NK-92 (cell line): ENCODE data around the gene SAMM50.

ENCODE experiments used
- DNase-seq: peaks from one replicate; lab custom pipeline; 2025; ENCODE audit not compliant: unreplicated experiment; lab: John Stamatoyannopoulos, UW

SAMM50 gene

DNA sequence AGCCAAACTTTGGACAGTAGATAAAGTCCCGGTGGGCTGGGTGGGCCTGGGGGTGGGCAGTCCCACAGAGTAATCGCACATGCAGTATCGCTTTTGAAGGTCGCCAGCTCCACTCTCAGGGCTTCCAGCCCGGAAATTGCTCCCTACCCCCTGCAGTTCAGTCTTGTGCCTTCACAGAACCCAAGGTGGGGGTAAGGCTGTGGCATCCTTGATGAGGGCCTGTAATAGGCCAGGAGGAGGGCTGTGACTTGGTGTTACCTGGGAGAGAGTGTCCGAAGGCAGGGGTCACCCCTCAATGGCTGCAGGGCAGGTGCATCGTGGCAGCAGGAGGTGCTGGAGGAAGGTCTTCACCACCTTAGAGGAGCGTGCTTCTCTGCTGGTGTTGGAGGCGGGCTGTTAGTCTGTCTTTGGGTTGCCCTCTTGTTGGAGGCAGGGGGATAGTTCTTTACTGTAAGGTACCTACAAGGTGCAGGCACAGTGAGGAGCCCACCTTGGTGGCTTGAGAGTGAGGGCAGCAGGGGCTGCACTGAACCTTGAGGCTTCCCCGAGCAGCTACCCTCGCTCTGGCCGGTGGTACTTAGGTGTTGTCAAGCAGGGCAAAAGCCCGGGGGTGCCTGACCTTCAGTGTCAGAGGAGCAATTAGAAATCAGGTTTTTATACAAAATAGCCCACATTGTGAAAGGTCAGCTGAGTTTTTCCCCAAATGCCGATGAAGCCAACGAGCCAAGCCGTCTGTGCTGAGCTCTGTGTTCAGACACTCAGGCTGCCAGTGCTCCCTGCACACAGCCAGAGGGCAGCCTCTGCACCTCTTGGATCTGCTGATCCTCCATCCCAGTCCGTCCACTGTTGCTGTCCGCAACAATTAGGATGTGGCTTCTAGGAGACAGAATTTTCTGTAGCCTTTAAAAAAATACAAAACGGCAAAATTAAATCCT is 21.9 kb downstream of the SAMM50 start:
- no peak for DNase-seq

- DNase-seq: no peak
These were observed 23.3 kb downstream of the SAMM50 start for GRCh38 chr22:43978558-43978957.

GRCh38 chr22:43980579-43980978 is 25.3 kb downstream of the SAMM50 start:
- DNase-seq: no peak

- no peak for DNase-seq
These were observed 25.8 kb downstream of the SAMM50 start for GRCh38 chr22:43980996-43981395.

GRCh38 chr22:43983808-43984207 is 28.6 kb downstream of the SAMM50 start:
- no peak for DNase-seq

- no peak for DNase-seq
These were observed 30.3 kb downstream of the SAMM50 start for GRCh38 chr22:43985532-43985931.

DNA sequence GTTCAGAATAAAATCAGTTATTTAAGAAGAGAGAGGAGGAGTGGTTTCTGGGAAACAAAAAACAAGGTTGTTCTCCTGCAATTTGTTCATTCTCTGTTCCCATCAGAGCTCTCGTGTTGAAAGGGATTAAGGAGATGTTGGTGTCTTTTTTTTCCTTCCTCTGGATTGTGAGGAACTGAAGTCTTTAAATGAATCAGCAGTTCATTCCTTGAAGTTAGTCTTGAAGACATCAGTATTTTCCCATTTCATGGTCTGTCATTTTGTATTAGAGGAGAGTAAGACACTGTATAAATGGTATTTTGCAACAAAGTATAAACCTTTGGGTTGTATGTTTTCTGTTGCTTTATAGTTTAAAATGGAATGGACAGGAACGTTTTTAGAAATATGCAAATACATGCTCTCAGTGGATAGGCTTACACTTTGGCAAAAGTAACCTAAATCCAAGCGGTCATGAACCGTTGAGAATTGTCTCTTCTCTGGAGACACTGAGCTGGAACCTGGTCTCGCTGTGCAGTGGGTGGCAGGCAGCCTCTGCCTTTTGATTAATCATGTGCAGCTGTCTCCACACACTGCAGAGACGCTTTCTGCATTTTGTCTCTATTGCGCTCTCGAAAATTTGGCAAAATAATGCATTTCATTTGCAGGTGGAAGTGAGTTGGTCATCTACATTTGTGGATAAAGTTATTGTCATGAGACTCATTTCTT is 33.0 kb downstream of the SAMM50 start:
- DNase-seq: no peak

- DNase-seq: no peak
These were observed 33.7 kb downstream of the SAMM50 start for GRCh38 chr22:43988960-43989359.

DNA sequence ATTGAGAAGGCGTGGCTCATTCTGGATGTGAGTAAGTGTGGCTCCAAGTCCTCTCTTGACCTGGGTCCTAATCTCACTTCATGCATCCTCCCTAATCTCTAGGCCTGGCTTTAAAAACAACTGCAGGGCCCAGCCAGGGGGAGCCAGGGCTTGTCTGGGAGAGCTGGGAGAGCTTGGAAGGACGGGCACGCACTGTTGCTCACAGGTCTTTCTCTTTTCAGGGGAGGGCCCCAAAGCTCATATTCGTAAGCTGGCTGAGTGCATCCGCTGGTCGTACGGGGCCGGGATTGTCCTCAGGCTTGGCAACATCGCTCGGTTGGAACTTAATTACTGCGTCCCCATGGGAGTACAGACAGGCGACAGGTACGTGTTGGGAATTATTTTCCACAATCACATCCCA is 34.8 kb downstream of the SAMM50 start:
- no peak for DNase-seq

DNA sequence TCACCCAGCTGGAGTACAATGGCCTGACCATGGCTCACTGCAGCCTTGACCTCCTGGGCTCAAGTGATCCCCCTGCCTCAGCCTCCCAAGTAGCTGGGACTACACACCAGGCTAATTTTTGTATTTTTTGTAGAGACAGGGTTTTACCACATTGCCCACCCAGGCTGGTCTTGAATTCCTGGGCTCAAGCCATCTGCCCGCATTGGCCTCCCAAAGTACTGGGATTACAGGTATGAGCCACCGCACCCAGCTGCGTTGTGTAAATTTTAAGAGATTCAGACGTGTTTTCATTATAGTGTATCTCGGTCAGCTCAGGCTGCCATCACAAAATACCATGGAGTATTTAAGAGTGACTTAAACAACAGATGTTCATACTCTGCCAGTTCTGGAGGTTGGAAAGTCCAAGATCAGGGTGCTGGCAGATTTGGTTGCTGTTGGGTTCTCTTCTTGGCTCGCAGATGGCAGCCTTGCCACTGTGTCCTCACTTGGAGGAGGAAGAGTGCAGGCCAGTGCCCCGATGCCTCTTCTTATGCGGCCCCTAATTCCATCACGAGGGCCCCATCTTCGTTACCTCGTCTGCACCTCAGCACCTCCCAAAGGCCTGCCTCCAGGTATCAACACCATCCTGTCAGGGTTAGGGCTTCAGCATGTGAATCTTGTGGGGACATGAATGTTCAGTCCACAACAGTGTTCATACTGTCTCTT is 36.2 kb downstream of the SAMM50 start:
- DNase-seq: no peak

DNA sequence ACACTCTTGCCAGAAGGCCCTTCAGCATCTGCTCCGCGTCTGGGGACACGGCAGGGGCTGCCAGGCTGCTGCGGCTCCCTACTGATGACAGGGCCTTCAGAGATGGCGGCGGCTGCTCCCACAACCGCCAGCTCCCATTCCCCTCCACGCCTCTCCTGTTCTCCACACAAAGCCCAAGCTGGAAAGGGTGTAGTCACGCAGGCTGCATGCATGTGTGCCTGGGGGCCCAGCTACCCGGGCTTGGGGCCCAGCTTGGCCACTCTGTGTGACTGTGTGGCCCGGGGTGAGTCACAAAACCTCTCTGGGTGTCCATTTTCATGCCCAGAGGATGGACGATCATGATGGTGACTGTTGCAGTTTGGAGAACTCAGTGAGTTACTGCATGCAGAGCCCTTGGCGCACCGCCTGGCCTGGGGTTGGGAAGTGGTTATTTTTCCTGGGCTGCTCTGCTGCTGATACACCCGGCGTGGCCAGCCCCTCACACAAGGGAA is 37.1 kb downstream of the SAMM50 start:
- DNase-seq: no peak

DNA sequence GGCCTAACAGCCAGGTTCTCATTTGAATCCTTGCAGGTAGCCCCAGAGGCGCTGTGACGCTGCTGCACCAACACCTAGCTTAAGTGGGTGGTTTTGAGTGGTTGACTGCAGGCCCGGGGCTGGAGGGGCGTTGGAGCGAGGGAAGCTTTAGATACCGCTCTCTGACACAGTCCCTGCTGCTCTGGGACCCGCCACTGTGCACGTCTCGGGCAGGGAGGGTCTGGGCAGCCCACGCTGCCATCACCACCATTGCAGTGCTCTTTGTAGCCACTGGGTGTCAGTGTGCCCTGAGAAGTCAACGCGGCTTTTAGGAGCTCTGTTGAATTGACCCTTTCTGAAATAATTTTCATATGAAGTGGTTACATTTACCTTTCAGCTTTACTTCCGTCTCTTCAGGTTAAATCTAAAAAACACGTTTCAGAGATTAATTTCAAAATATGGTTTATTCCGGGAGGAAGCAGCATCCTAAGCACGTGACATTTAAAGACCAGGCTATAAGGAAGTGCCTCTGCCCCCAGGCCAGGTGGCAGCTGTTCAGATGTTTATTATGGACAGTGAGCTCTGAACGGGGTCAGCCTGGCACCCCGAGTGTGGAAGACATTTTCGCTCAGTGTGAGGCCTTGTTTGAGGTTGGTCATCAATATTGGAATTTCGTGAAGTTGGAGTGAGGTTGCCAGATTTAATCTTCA is 38.0 kb downstream of the SAMM50 start:
- no peak for DNase-seq

DNA sequence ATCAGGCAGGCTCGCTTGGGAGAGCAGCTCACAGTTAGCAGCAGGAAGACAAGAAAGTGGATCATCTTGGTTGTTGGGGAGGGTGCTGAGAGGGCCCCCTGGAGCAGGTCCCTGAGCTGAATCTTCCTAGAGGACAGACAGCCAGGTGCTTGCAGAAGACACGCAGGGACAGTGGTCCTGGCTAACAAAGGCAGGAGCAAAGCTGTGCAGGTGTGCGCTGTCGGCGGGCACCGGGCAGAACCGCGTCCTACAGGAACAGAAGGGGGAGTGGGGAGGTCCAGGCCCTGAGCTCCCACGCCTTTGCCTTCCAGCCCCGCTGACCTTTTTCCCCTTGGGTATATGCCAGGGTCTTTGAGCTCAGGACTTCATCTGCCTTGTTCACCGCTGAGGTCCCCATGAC is 38.8 kb downstream of the SAMM50 start:
- DNase-seq: no peak

- no peak for DNase-seq
These were observed 39.2 kb downstream of the SAMM50 start for GRCh38 chr22:43994416-43994815.

DNA sequence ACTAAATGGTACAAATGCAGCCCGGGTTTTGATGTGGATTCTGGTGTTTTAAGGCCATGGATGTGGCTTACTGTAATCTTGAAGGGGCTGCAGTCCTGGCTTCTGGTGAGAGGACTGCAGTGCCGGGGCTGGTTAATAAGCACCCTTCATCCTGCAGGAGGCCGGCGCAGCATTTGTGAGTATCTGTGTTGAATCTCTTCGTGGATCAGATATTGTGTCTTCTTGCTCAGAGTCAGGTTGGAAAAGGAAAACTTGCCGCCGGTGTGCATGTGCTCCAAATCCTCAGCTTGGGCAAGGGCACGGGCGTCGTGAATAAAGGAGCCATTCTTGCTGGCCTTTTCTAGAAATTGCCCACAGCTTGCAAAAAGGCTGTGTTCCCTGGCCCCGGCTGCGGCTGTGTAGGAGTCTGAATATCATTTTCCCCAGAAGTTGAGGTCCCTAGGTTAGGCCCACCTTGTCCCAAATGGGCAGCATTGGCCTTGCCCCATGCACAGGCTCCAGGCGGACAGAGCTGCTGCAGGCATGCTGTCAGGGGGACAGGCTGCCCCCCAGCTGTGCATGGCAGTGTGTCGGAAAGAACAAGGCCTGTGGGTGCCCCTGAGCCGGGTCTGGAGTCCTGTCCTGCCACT is 39.9 kb downstream of the SAMM50 start:
- DNase-seq: no peak

- DNase-seq: no peak
These were observed 40.5 kb downstream of the SAMM50 start for GRCh38 chr22:43995798-43996169.

- no peak for DNase-seq
These were observed 41.1 kb downstream of the SAMM50 start for GRCh38 chr22:43996170-43996980.

DNA sequence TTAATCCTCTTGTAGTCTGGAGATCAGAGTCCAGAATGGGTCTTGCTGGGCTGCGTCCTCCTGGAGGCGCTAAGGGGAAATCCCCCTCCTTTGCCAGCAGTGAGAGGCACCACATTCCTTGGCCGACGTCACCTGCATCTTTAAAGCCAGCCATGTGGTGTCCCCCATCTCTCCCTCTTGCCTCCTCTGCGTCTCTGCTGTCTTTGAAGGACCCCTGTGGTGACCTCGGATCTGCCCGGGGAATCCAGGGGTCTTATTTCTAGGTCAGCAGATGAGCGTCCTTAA is 41.7 kb downstream of the SAMM50 start:
- no peak for DNase-seq

GRCh38 chr22:43998679-43999264 is 43.5 kb downstream of the SAMM50 start:
- DNase-seq: no peak

GRCh38 chr22:43999378-43999777 is 44.1 kb downstream of the SAMM50 start:
- no peak for DNase-seq
